Mesendoderm (in vitro differentiated cells): ENCODE measurements around the gene CACNA1C.

Experiments
- DNase-seq: peaks from one replicate; pipeline ENCODE4 v3.0.0; 2013
- H2AK5ac ChIP-seq: 2 replicates; pipeline ENCODE4 v1.6.1; 2013; ENCODE audit warnings: low read length, inconsistent platforms
- H2BK120ac ChIP-seq: 2 replicates; pipeline ENCODE4 v1.6.1; 2013; ENCODE audit warnings: low read depth, mild to moderate bottlenecking, low read length, moderate library complexity, mixed read lengths
- H2BK15ac ChIP-seq: replicated peaks from 2 replicates; pipeline ENCODE4 v1.6.1; 2013; ENCODE audit warnings: low read depth, mild to moderate bottlenecking, moderate library complexity
- H2BK5ac ChIP-seq: 2 replicates; pipeline ENCODE4 v1.6.1; 2013; ENCODE audit warnings: low read length, inconsistent platforms
- H3K18ac ChIP-seq: 2 replicates; pipeline ENCODE4 v1.6.1; 2013; ENCODE audit warnings: mild to moderate bottlenecking, low read length, mixed read lengths
- H3K23ac ChIP-seq: one replicate; pipeline ENCODE4 v1.6.1; 2013; ENCODE audit warnings: low read length
- H3K27ac ChIP-seq: 2 replicates; pipeline ENCODE4 v1.5.1; 2013; ENCODE audit warnings: low read depth, mild to moderate bottlenecking, inconsistent platforms, low read length, moderate library complexity
- H3K27me3 ChIP-seq: 2 replicates; pipeline ENCODE4 v1.6.1; 2013; ENCODE audit warnings: low read length, control low read depth, mild to moderate bottlenecking, inconsistent platforms; ENCODE audit not compliant: insufficient read depth, poor library complexity
- H3K36me3 ChIP-seq: 2 replicates; pipeline ENCODE4 v1.6.1; 2013; ENCODE audit warnings: low read length, inconsistent platforms; ENCODE audit not compliant: control insufficient read depth, insufficient read depth
- H3K4ac ChIP-seq: one replicate; pipeline ENCODE4 v1.6.1; 2013; ENCODE audit warnings: low read depth, mild to moderate bottlenecking, low read length, moderate library complexity
- H3K4me1 ChIP-seq: 2 replicates; pipeline ENCODE4 v1.6.1; 2013; ENCODE audit warnings: low read depth, low read length, inconsistent platforms; ENCODE audit not compliant: control insufficient read depth
- H3K4me2 ChIP-seq: 2 replicates; pipeline ENCODE4 v1.6.1; 2013; ENCODE audit warnings: low read length
- H3K4me3 ChIP-seq: 2 replicates; pipeline ENCODE4 v1.5.1; 2013; ENCODE audit warnings: mild to moderate bottlenecking, low read length
- H3K56ac ChIP-seq: one replicate; pipeline ENCODE4 v1.6.1; 2013; ENCODE audit warnings: low read length
- H3K79me1 ChIP-seq: 2 replicates; pipeline ENCODE4 v1.6.1; 2013; ENCODE audit warnings: low read length, inconsistent platforms
- H3K79me2 ChIP-seq: 2 replicates; pipeline ENCODE4 v1.6.1; 2013; ENCODE audit warnings: mild to moderate bottlenecking, low read length; ENCODE audit not compliant: control insufficient read depth, insufficient read depth
- H3K9ac ChIP-seq: 2 replicates; pipeline ENCODE4 v1.6.1; 2013; ENCODE audit warnings: low read length, inconsistent platforms
- H4K5ac ChIP-seq: one replicate; pipeline ENCODE4 v1.6.1; 2013; ENCODE audit warnings: low read length
- H4K8ac ChIP-seq: one replicate; pipeline ENCODE4 v1.6.1; 2013; ENCODE audit warnings: low read depth, mild to moderate bottlenecking, control low read depth, low read length, moderate library complexity
- WGBS: extraction: QIAGEN DNeasy Blood & Tissue Kit; methylation state at CpG from one replicate; pipeline ENCODE4 v1.1.7; 2013; ENCODE audit warnings: low lambda C conversion rate, missing lambda C conversion rate; ENCODE audit not compliant: insufficient coverage; ENCODE audit errors: extremely low coverage; 5-methylcytosine and 5-hydroxymethylcytosine counted together

CACNA1C gene

DNA sequence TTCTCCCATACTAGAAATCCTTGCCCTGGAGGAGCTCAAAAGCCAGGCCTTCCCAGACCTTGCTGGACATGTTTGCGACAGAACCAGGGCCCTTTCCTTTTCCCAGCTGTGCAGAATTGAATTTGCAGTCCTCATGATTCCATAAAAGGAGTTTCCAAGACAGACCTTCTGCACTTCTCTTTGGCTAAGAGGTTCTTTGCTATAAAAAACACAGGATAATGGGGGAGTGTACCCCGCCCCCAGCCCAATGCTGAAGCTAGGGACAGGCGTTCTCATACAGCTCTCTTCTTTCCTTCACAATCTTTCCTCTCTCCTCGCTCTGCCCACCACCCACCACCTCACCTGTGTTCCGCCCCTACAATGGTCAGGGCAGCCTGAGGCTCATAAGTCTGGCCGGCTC lies 569.7 kb downstream of the CACNA1C start:
- no CpG with 5 or more reads among the region's 6 CpGs for WGBS
- Histone ChIP-seq H3K79me1 (no peaks in the 10 kb centered on the region), H3K27ac (no peak overlapping the region), H3K4me2 (no peak overlapping the region), H2BK15ac (no peak overlapping the region), H3K9ac (no peak overlapping the region), H3K56ac (no peak overlapping the region), H3K36me3 (no peaks in the 10 kb centered on the region), H3K4me3 (no peak overlapping the region), H3K79me2 (no peaks in the 10 kb centered on the region), H3K18ac (no peak overlapping the region), H4K5ac (no peak overlapping the region), H2AK5ac (no peak overlapping the region), H3K27me3 (no peaks in the 10 kb centered on the region), H3K4ac (no peak overlapping the region), H3K4me1 (peaks cover 7% of the 10 kb centered on the region), H2BK5ac (no peak overlapping the region), H3K23ac (no peak overlapping the region), H4K8ac (no peak overlapping the region), H2BK120ac (no peak overlapping the region)
- DNase-seq = no peak

DNA sequence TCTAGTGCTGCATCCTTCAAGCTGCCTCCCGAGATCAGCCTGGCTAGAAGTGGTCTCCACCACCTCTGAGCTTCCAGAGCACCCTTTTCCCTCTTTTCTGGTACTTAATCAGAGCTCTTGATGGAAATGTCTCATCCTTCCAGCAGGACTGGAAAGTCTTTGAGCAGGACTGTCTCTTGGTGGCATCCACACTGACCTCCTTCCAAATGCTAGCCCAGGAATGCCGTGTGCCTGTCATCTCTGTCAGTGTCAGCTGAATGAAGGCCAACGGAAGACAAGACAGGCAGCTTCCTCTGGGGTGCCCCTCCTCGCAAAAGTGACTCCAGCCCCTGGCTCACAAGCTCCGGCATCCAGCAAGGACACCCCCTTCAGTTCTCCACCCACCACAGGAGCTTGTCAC lies 570.7 kb downstream of the CACNA1C start:
- Histone ChIP-seq H3K79me2 (no peaks in the 10 kb centered on the region), H3K23ac (no peak overlapping the region)
- WGBS = no CpG with 5 or more reads among the region's 5 CpGs

GRCh38 chr12:2624543-2625288 lies 571.9 kb downstream of the CACNA1C start:
- no peak overlapping the region for H4K5ac ChIP-seq
- H3K4me3 ChIP-seq = no peak overlapping the region
- H2BK5ac ChIP-seq = peak overlapping the region; percentile 6
- peak overlapping the region; percentile 19 for H3K27ac ChIP-seq
- H3K27me3 ChIP-seq = no peaks in the 10 kb centered on the region
- no peak overlapping the region for H2BK120ac ChIP-seq
- H4K8ac ChIP-seq = no peak overlapping the region
- H3K23ac ChIP-seq = no peak overlapping the region
- H3K4me2 ChIP-seq = no peak overlapping the region
- H3K56ac ChIP-seq = peak overlapping the region; percentile 66
- H3K9ac ChIP-seq = peak overlapping the region; percentile 7
- DNase-seq = peak; percentile 93
- H2BK15ac ChIP-seq = no peak overlapping the region
- H3K79me2 ChIP-seq = no peaks in the 10 kb centered on the region
- no peak overlapping the region for H3K18ac ChIP-seq
- H3K4me1 ChIP-seq = peaks cover 9% of the 10 kb centered on the region
- H3K79me1 ChIP-seq = no peaks in the 10 kb centered on the region
- H2AK5ac ChIP-seq = no peak overlapping the region
- no peaks in the 10 kb centered on the region for H3K36me3 ChIP-seq
- no peak overlapping the region for H3K4ac ChIP-seq
- WGBS = no CpG with 5 or more reads among the region's 19 CpGs

More for the DNA sequence above, 570.7 kb downstream of the CACNA1C start:
- Histone ChIP-seq H3K9ac (no peak overlapping the region), H3K4me2 (no peak overlapping the region), H3K4me1 (peaks cover 9% of the 10 kb centered on the region), H3K27ac (no peak overlapping the region), H2BK15ac (no peak overlapping the region), H4K5ac (no peak overlapping the region), H3K27me3 (no peaks in the 10 kb centered on the region), H3K79me1 (no peaks in the 10 kb centered on the region), H2BK5ac (no peak overlapping the region), H3K36me3 (no peaks in the 10 kb centered on the region), H4K8ac (no peak overlapping the region), H2BK120ac (no peak overlapping the region), H2AK5ac (no peak overlapping the region), H3K4me3 (no peak overlapping the region), H3K56ac (no peak overlapping the region), H3K4ac (no peak overlapping the region), H3K18ac (no peak overlapping the region)
- no peak for DNase-seq

DNA sequence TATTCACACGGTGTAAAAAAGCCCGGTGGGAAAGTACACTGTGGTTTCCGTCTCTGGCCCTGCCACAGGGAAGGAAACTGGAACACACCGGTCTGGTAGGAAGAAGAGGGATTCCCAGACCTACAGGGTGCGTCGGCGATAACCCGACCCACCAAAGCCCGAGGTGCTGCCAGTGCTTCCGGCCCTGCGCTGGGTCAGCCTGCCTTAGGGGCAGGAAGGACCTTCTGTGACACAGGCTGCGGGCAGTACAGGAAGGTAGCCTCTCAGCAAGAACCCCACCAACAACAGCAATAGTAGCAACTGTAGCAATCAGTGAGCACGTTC lies 572.5 kb downstream of the CACNA1C start:
- peak overlapping the region; percentile 71 for H3K56ac ChIP-seq
- peaks cover 9% of the 10 kb centered on the region for H3K4me1 ChIP-seq
- H3K79me2 ChIP-seq = no peaks in the 10 kb centered on the region
- H2BK15ac ChIP-seq = no peak overlapping the region
- peak; percentile 38 for DNase-seq
- no peaks in the 10 kb centered on the region for H3K27me3 ChIP-seq
- peak overlapping the region; percentile 40 for H3K27ac ChIP-seq
- no peak overlapping the region for H3K23ac ChIP-seq
- no peak overlapping the region for H3K18ac ChIP-seq
- WGBS = no CpG with 5 or more reads among the region's 13 CpGs
- H3K4me2 ChIP-seq = no peak overlapping the region
- H3K36me3 ChIP-seq = no peaks in the 10 kb centered on the region
- H4K8ac ChIP-seq = no peak overlapping the region
- no peak overlapping the region for H3K9ac ChIP-seq
- H2BK5ac ChIP-seq = peak overlapping the region; percentile 32
- H3K4ac ChIP-seq = no peak overlapping the region
- no peak overlapping the region for H2AK5ac ChIP-seq
- no peak overlapping the region for H2BK120ac ChIP-seq
- no peak overlapping the region for H3K4me3 ChIP-seq
- H3K79me1 ChIP-seq = no peaks in the 10 kb centered on the region
- H4K5ac ChIP-seq = no peak overlapping the region

DNA sequence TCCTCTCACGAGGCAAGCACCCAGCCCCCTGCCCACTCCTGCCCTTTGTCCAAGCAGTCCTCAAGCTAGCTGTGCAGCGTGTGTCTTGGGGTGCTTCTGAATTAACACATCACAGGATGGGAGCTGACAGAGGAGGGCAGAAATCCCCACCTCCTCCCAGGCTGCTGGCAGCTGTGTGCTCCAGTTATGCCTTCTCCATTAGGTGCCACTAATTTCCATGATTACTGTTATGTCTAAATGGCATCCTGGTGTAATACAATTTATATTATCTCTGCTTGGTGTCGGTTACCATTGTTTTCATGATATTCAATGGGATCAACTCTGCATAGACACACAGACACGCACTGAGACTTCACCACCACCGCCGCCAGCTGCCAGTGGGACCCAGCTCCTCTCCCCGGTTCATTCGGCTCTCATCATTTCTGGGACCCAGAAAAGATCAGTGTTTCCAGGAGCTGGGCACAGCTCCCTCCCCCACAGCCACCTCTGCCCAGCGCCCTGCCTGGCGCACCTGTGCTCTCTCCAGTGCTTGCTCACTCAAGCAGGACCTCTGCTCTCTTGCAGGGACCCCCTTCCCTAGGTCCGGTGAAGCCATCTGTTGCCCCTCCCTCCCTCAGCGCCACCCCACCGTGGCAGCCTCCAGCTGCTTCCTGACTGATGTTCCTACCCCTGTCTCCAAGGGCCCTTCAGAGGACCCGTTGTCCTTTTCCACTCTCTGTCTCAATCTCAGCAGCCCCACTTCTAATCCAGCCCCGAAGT lies 574.5 kb downstream of the CACNA1C start:
- H3K36me3 ChIP-seq = no peaks in the 10 kb centered on the region
- H4K8ac ChIP-seq = no peak overlapping the region
- WGBS = no CpG with 5 or more reads among the region's 15 CpGs
- no peak overlapping the region for H3K9ac ChIP-seq
- peaks cover 9% of the 10 kb centered on the region for H3K4me1 ChIP-seq
- H3K18ac ChIP-seq = no peak overlapping the region
- H3K56ac ChIP-seq = peak overlapping the region; percentile 30
- no peak overlapping the region for H3K27ac ChIP-seq
- no peak overlapping the region for H2BK5ac ChIP-seq
- H3K79me2 ChIP-seq = no peaks in the 10 kb centered on the region
- H3K4ac ChIP-seq = no peak overlapping the region
- H3K4me2 ChIP-seq = no peak overlapping the region
- no peak overlapping the region for H3K23ac ChIP-seq
- H2BK15ac ChIP-seq = no peak overlapping the region
- no peaks in the 10 kb centered on the region for H3K27me3 ChIP-seq
- H4K5ac ChIP-seq = no peak overlapping the region
- H2AK5ac ChIP-seq = no peak overlapping the region
- H3K79me1 ChIP-seq = no peaks in the 10 kb centered on the region
- no peak overlapping the region for H2BK120ac ChIP-seq
- DNase-seq = no peak
- no peak overlapping the region for H3K4me3 ChIP-seq
